SK-N-SH (cell line): ENCODE data around the gene ELANE.

ENCODE experiments used
- CTCF ChIP-seq: fragments of 200-600 bp; sonication (generic); IDR thresholded peaks from 2 replicates; pipeline ENCODE4 v1.6.1; 2017; ENCODE audit warnings: antibody characterized with exemption, mild to moderate bottlenecking, moderate library complexity
- GABPA ChIP-seq: IDR thresholded peaks from 2 replicates; pipeline ENCODE4 v1.4.0; 2012; ENCODE audit warnings: low read depth, mild to moderate bottlenecking
- MAX ChIP-seq: IDR thresholded peaks from 2 replicates; pipeline ENCODE4 v1.4.0; 2012; ENCODE audit warnings: low read depth
- PBX3 ChIP-seq: IDR thresholded peaks from 2 replicates; pipeline ENCODE4; 2012
- POLR2AphosphoS5 ChIP-seq: IDR thresholded peaks from 2 replicates; pipeline ENCODE4 v1.6.1; 2012; ENCODE audit warnings: low read depth, low read length
- RAD21 ChIP-seq: IDR thresholded peaks from 2 replicates; pipeline ENCODE4 v1.6.1; 2012; ENCODE audit warnings: mild to moderate bottlenecking, low read length
- TAF1 ChIP-seq: IDR thresholded peaks from 2 replicates; pipeline ENCODE4 v1.6.1; 2012; ENCODE audit warnings: low read depth, mild to moderate bottlenecking, low read length, moderate library complexity, borderline replicate concordance
- TEAD4 ChIP-seq: IDR thresholded peaks from 2 replicates; pipeline ENCODE4 v1.4.0; 2012; ENCODE audit warnings: mild to moderate bottlenecking, borderline replicate concordance; ENCODE audit not compliant: insufficient read depth
- USF1 ChIP-seq: IDR thresholded peaks from 2 replicates; pipeline ENCODE4 v1.4.0; 2012; ENCODE audit warnings: low read depth, borderline replicate concordance

GRCh38 chr19:821825-822503 lies 30.1 kb upstream of the ELANE start, which contains the start of gene PLPPR3:
- TF ChIP-seq CTCF, result no peak
- TF ChIP-seq TAF1, result no peak
- TF ChIP-seq USF1, result no peak
- TF ChIP-seq POLR2AphosphoS5, result no peak
- TF ChIP-seq GABPA, result no peak
- TF ChIP-seq TEAD4, result no peak
- TF ChIP-seq RAD21, result no peak
- TF ChIP-seq MAX, result no peak
- no peak for TF ChIP-seq PBX3
